NCI-H2227 (cell line): ENCODE data around the gene HAUS2.

ENCODE experiments used
- DNase-seq: peaks from one replicate; lab custom pipeline; 2025; ENCODE audit not compliant: unreplicated experiment; lab: John Stamatoyannopoulos, UW

The HAUS2 gene

DNA sequence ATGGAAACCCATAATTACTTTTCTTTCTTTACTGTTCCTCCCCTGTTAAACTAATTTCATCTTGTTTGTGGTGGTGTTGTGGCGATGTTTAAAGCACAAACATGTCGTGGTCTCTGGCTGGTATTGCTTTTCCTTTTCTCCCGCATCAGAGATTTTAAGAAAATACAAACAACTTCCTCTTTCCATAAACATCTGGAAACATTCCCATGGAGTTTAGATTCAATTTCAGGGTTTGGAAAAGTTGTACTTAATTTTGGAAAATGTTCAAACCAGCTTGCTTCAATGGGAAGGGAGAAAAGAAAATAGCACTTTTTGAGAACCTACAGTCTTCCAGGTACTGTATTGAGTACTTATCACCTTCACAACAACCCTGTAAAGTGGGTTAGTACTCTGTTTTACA lies 57.2 kb downstream of the HAUS2 start:
- DNase-seq: no peak

DNA sequence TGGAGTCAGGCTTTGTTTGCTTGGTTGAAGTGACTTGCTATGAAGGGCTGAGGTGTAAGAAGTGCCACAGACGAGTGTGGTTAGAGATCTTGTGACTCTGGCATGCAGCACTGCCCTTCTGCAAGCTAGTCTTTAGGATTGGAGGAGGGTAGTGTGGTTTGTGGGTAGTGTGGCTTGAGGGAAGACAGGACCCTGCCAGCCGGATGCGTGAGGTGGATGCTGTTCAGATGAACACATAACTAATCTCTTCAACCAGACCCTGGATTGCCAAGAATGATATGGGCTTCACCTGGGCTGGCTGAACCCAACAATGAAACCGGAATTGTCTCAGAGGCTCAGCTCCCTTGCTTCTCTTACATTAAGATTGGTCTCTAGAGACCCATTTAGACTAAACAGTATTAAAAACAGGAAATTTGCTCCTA lies 59.5 kb downstream of the HAUS2 start:
- DNase-seq: no peak

- DNase-seq: no peak
Measured at GRCh38 chr15:42608752-42609488, 60.3 kb downstream of the HAUS2 start.

DNA sequence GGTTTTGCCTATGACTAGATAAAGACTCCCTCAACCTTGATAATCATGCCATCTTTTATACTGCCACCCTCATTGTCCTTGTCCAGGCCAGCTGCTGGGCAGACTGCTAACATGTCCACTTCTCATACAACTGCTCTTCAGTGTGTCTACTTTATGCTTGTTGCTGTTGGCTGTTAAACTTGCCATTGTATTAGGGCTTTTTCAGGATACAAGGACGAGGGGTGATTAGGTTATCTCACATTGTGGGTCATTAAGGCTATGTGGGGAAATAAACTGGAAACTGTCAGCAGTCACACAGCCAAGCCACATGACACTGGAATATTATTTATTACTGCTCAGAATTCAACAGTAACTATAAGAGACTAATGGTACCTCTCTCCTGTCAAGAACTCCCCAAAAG lies 62.9 kb downstream of the HAUS2 start:
- DNase-seq: no peak

DNA sequence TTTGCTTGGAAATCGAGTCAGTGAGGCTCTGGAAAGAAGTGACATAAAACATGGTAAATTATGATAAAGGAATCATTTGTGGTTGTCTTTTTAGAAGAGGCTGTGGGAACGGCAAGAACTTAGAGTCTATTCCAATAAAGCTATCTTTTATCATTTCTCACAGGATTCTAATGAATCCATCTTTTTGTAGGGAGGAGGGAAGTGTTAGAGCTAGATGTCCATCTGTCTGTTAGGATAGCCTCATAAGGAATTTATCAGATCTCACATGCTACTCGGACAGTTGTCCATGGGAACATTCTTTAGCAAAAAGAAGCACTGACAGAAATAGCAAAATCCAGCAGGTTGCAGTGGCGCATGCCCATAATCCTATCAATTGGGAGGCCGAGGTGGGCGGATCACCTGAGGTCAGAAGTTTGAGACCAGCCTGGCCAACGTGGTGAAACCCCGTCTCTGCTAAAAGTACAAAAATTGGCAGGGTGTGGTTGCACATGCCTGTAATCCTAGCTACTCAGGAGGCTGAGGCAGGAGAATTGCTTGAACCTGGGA lies 63.8 kb downstream of the HAUS2 start:
- no peak for DNase-seq

DNA sequence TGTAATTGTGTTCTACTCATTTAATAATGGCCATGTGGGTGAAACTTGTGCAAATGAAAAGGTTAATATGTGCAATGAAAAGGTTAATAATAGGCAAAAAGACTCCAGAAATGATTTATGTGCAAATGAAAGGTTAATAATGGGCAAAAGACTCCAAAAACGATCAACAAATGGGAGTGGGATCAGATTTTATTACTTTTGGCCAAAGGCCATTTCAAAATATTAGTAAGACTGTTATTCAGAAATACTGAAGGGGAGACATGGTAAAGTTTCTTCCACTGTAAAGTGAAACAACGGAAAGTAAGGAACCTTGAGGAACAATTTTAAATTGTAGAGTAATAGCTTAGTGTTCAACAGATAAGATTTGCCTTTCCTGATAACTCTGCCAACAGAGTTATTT lies 67.5 kb downstream of the HAUS2 start:
- no peak for DNase-seq
